GM12878 (cell line): ENCODE results near the gene SFXN5. TPM values are rescaled to one million over a fixed set of nuclear protein-coding genes. Genes with fewer than 3 reads are reported as not detected.

Source experiments
- ATAC-seq: fragments of 200-7000 bp; cut with Tn5 transposase; 3 replicates; pipeline ENCODE4 v1.9.1; 2020; ENCODE audit warnings: mild to moderate bottlenecking, moderate library complexity
- BruUV-seq: library from RNA; stranded (reverse); fragments of 400-500 nt; replicated peaks from 2 replicates; lab custom pipeline; 2021; lab: Mats Ljungman, UMichigan
- CTCF ChIA-PET: fragments of 300-600 bp; sonication (Branson Sonifier 250); formaldehyde crosslinking; extraction: SDS; loops from one replicate; lab custom pipeline; 2021; ENCODE audit warnings: inconsistent platforms; lab: Yijun Ruan, JAX
- POLR2A ChIA-PET: fragments of 350-600 bp; formaldehyde crosslinking; extraction: SDS; loops from one replicate; lab custom pipeline; 2021; ENCODE audit warnings: inconsistent platforms; lab: Charles Lee
- RAD21 ChIA-PET: fragments of 300-600 bp; sonication (Branson Sonifier 250); formaldehyde crosslinking; loops from one replicate; lab custom pipeline; 2023; ENCODE audit warnings: antibody characterized with exemption; ENCODE audit not compliant: unreplicated experiment; lab: Charles Lee
- SMC1A ChIA-PET: fragments of 300-600 bp; sonication (Branson Sonifier 250); formaldehyde crosslinking; loops from one replicate; lab custom pipeline; 2023; ENCODE audit not compliant: unreplicated experiment, uncharacterized antibody; lab: Charles Lee
- DNase-seq: peaks from one replicate; pipeline ENCODE4 v3.0.0-alpha.2; 2011; ENCODE audit warnings: low read depth, low spot score
- FAIRE-seq: peaks from 3 replicates; lab custom pipeline; 2011; peaks lifted over from hg19 to GRCh38; lab: Jason Lieb, UNC
- H2AFZ ChIP-seq: 2 replicates; pipeline ENCODE4 v1.6.0; 2011; ENCODE audit warnings: low read depth, low read length, control low read depth; ENCODE audit not compliant: control insufficient read depth
- H3K27ac ChIP-seq: 2 replicates; pipeline ENCODE4 v1.5.1; 2011; ENCODE audit warnings: control low read depth; ENCODE audit not compliant: control insufficient read depth, insufficient read depth
- H3K27me3 ChIP-seq, 2 experiments: replicated peaks in 1 of 2; 2 replicates each; pipeline versions ENCODE4 v1.6.0 to v1.6.1; 2011; ENCODE audit warnings: low read length in 1 of 2; ENCODE audit not compliant: control insufficient read depth in 2 of 2, insufficient read depth in 2 of 2
- H3K36me3 ChIP-seq, 2 experiments: 2 replicates each; pipeline ENCODE4 v1.5.1; 2011; ENCODE audit warnings: low read length in 1 of 2; ENCODE audit not compliant: control insufficient read depth in 2 of 2, insufficient read depth in 2 of 2
- H3K4me1 ChIP-seq: 2 replicates; pipeline ENCODE4 v1.6.1; 2011; ENCODE audit warnings: mild to moderate bottlenecking, low read length, moderate library complexity, mixed read lengths; ENCODE audit not compliant: control insufficient read depth, insufficient read depth
- H3K4me2 ChIP-seq: 2 replicates; pipeline ENCODE4 v1.6.0; 2011; ENCODE audit warnings: control low read depth; ENCODE audit not compliant: control insufficient read depth, insufficient read depth
- H3K4me3 ChIP-seq: fragments of 200-600 bp; sonication (generic); 2 replicates; pipeline ENCODE4 v1.5.1; 2016
- H3K79me2 ChIP-seq: 2 replicates; pipeline ENCODE4 v1.6.0; 2011; ENCODE audit warnings: low read length; ENCODE audit not compliant: control insufficient read depth, insufficient read depth
- H3K9ac ChIP-seq: 2 replicates; pipeline ENCODE4 v1.8.0; 2011; ENCODE audit warnings: low read length, control low read depth, mixed read lengths; ENCODE audit not compliant: control insufficient read depth, insufficient read depth
- H3K9me3 ChIP-seq: replicated peaks from 3 replicates; pipeline ENCODE4 v1.5.1; 2011; ENCODE audit warnings: mild to moderate bottlenecking, low read length; ENCODE audit not compliant: control insufficient read depth, insufficient read depth
- H4K20me1 ChIP-seq: 2 replicates; pipeline ENCODE4 v1.6.0; 2011; ENCODE audit not compliant: control insufficient read depth, insufficient read depth
- BCL11A ChIP-seq: IDR thresholded peaks from 2 replicates; pipeline ENCODE4 v1.6.1; 2011; ENCODE audit warnings: low read depth, low read length
- CHD2 ChIP-seq: IDR thresholded peaks from 2 replicates; pipeline ENCODE4 v1.6.1; 2011; ENCODE audit warnings: low read depth, low read length, improper control_type of control experiment, borderline replicate concordance
- ETV6 ChIP-seq, 2 experiments: fragments of 450-650 bp in 1 of 2; IDR thresholded peaks in 1 of 2; conservative IDR thresholded peaks in 1 of 2; 2 replicates each; pipeline ENCODE4 v1.6.1; 2014; ENCODE audit warnings: antibody characterized with exemption in 1 of 2, borderline replicate concordance in 1 of 2, low read depth in 1 of 2, mild to moderate bottlenecking in 1 of 2, moderate library complexity in 1 of 2
- HDAC2 ChIP-seq: fragments of 200-600 bp; sonication (generic); IDR thresholded peaks from 2 replicates; pipeline ENCODE4 v1.6.1; 2017
- IKZF2 ChIP-seq, 2 experiments: fragments of 450-650 bp; IDR thresholded peaks; 2 replicates each; pipeline ENCODE4 v1.6.1; 2017; ENCODE audit warnings: mild to moderate bottlenecking in 2 of 2, moderate library complexity in 2 of 2
- JUNB ChIP-seq: IDR thresholded peaks from 2 replicates; pipeline ENCODE4 v1.6.1; 2016; ENCODE audit warnings: antibody characterized with exemption, mild to moderate bottlenecking
- KDM1A ChIP-seq: fragments of 200-600 bp; sonication (generic); IDR thresholded peaks from 2 replicates; pipeline ENCODE4 v1.6.1; 2016; ENCODE audit warnings: borderline replicate concordance
- MEF2A ChIP-seq: IDR thresholded peaks from 2 replicates; pipeline ENCODE4 v1.6.1; 2011; ENCODE audit warnings: low read depth, mild to moderate bottlenecking, low read length, moderate library complexity; ENCODE audit not compliant: insufficient read depth
- NR2F1 ChIP-seq: fragments of 450-650 bp; conservative IDR thresholded peaks from 2 replicates; pipeline ENCODE4 v1.6.1; 2017; ENCODE audit warnings: mild to moderate bottlenecking
- NRF1 ChIP-seq: conservative IDR thresholded peaks from 2 replicates; pipeline ENCODE4 v1.6.1; 2011; ENCODE audit warnings: mild to moderate bottlenecking, low read depth, low read length, improper control_type of control experiment
- SMAD5 ChIP-seq: IDR thresholded peaks from 2 replicates; pipeline ENCODE4 v1.6.1; 2016; ENCODE audit warnings: antibody characterized with exemption, low read depth
- SRF ChIP-seq, 2 experiments: IDR thresholded peaks; 2 replicates each; pipeline ENCODE4 v1.6.1; 2011; ENCODE audit warnings: low read depth in 2 of 2, low read length in 2 of 2, mild to moderate bottlenecking in 1 of 2, moderate library complexity in 1 of 2
- whole genome bisulfite sequencing: methylation state at CpG from one replicate; pipeline ENCODE4 v1.1.6; 2016; ENCODE audit warnings: low lambda C conversion rate; ENCODE audit not compliant: insufficient replicate concordance, insufficient coverage; ENCODE audit errors: missing lambda C conversion rate; 5-methylcytosine and 5-hydroxymethylcytosine counted together
- in situ Hi-C: fragments of 300-500 bp; cut with MboI; formaldehyde crosslinking; loops from 9 replicates; pipeline ENCODE4 v1.14.3; 2018; ENCODE audit warnings: mixed read lengths
- intact Hi-C: fragments of 100-400 bp; cut with micrococcal nuclease; formaldehyde crosslinking; loops from one replicate; pipeline ENCODE4 v1.14.2; 2022; ENCODE audit not compliant: unreplicated experiment
- polyA plus RNA-seq, 11 experiments: library from polyadenylated mRNA; depleted of rRNA in 4 of 11; unstranded in 6 of 11; stranded (reverse) in 5 of 11; fragments of >200 nt; fragmentation: Nextera tagmentation in 4 of 11; fragmentation: Illumina TruSeq in 1 of 11; extraction: Ambion mirVana in 4 of 11; extraction: Trizol in 1 of 11; gene quantifications; 1 replicate in 1 of 11; 2 replicates in 10 of 11; pipeline versions ENCODE4 v1.2.1 to v1.2.3, GENCODE V29; 2011 to 2016; ENCODE audit warnings: inconsistent platforms in 2 of 11, missing spikeins in 2 of 11, low read depth in 1 of 11
- total RNA-seq, 4 experiments: library from RNA; depleted of rRNA in 3 of 4; stranded (reverse); fragments of >200 nt in 3 of 4; fragmentation: Illumina TruSeq in 1 of 4; extraction: Trizol in 1 of 4; gene quantifications; 2 replicates each; pipeline versions ENCODE4 v1.2.1 to v1.2.3, GENCODE V29; 2013 to 2021
- TF ChIP-seq, protein P1 (sequence below): fragments of 450-650 bp; IDR thresholded peaks from 2 replicates; pipeline ENCODE4 v1.6.1; 2016; ENCODE audit warnings: mild to moderate bottlenecking

Gene SFXN5
- total and polyA plus RNA-seq, 10 of the 15 experiments (the other 5 are each of a cell fraction or from before 2014, with no cell fraction given) = 3.3 to 15.9 (median 11.2) TPM

DNA sequence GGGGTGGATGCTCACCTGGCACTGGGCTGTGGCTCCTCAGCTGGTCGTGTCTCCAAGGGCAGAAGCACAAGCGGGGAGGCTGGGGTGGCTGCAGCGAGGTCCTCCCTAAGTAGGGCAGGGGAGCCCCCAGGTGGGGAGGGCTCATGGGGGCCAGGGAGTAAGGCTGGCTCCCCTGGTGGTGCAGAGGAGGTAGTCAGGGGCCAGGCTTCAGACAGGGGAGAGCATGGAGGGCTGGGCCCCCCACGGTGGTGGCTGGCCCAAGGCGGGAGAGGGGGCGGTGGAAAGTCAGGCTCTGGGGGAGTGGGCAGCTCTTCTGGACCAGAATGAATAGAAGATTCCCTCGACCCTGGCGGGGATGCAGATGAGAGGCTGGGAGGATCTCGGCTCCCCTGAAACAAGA is 8.1 kb upstream of the SFXN5 start:
- TF ChIP-seq BCL11A (no peak), CHD2 (no peak), ETV6 (conservative IDR thresholded peaks at IDR 0.05 in 1 of 2, IDR thresholded peaks at IDR 0.05 in 1 of 2; ENCODE audit: borderline replicate concordance in 1 of 2, low read depth in 1 of 2) (no peak), SMAD5 (no peak), NR2F1 (no peak)
- Histone ChIP-seq H3K4me3 (no peak overlapping the region), H3K4me1 (no peaks in the 10 kb centered on the region), H2AFZ (no peak overlapping the region), H3K79me2 (no peaks in the 10 kb centered on the region), H4K20me1 (no peaks in the 10 kb centered on the region), H3K36me3 (no peaks in the 10 kb centered on the region), H3K9me3 (no peaks in the 10 kb centered on the region), H3K27ac (no peak overlapping the region), H3K9ac (no peak overlapping the region), H3K4me2 (no peak overlapping the region), H3K27me3 (peaks cover 3 to 9% of the 10 kb centered on the region in 2 experiments; a peak in 3 of 4 replicates)
- no peak for ATAC-seq
- no TSS peak for BruUV-seq
- ChIA-PET POLR2A (no interaction called here), CTCF (interaction anchor here (1.4 kb wide), 1 partner anchor 133 kb away, joined by 3 read pairs; no protein-coding TSS in a partner anchor), SMC1A (no interaction called here), RAD21 (no interaction called here)
- intact Hi-C loops (no loop called here), in situ Hi-C loops (no loop called here)
- DNase-seq = no peak
- no peak for FAIRE-seq
- WGBS = 21% methylated on average over 9 of the region's 9 CpGs

DNA sequence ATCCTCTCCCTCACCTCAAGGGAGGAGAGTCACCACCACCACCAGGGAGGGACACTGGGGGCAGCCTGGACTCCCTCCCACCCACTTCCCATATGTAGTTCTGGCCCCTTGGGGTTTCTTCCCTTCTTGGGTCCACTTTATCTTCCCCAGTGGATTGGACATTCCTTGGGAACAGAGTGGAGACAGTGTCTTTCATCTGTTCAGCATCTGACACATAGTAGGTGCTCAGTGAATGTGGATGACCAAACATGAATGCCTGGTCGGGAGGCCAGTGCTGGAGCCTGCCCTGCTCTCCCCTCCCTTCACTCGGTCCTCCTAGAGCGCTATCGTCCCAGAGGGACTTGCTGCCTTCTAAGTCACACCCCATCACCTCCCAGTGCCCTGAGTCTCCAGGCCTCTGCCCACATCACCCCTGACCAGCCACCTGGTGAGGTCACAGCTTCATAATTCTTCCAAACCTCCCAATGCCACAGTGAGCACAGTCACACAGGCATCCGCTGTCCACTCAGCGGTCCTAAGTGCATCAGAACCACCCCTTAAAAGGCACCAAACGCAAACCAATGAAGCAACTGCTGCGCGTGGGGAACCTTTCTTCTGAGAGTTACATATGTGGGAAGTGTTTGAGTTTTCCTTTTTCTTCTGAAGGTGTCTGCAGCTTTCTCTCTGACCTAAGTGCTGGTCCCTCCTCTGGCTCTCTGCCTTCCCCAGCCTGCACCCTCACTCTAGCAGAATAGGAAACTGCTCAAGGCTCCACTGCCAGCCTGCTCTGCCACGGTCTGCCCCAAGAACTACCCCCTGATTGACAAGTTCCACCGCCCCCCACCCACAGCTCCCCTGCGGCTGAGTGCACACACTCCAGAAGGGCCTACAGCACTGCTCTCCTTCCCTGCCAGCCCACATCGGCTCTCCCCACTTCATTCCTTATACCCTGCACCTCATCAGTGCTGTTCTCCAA is 7.2 kb upstream of the SFXN5 start:
- H3K9me3 ChIP-seq = no peaks in the 10 kb centered on the region
- H4K20me1 ChIP-seq = no peaks in the 10 kb centered on the region
- WGBS = 17% methylated on average over 13 of the region's 13 CpGs
- ChIA-PET RAD21 (no interaction called here), POLR2A (no interaction called here)
- DNase-seq (no peak), ATAC-seq (no peak; the same call in 2 of the 3 replicates)
- H3K36me3 ChIP-seq = no peaks in the 10 kb centered on the region
- H2AFZ ChIP-seq = no peak overlapping the region
- no peak for TF ChIP-seq IKZF2 (IDR thresholded peaks at IDR 0.05)
- TF ChIP-seq SRF (IDR thresholded peaks at IDR 0.05; ENCODE audit: low read depth in 2 of 2, low read length in 2 of 2) = no peak
- TF ChIP-seq JUNB = no peak
- no peak for TF ChIP-seq KDM1A
- TF ChIP-seq, protein P1, sequence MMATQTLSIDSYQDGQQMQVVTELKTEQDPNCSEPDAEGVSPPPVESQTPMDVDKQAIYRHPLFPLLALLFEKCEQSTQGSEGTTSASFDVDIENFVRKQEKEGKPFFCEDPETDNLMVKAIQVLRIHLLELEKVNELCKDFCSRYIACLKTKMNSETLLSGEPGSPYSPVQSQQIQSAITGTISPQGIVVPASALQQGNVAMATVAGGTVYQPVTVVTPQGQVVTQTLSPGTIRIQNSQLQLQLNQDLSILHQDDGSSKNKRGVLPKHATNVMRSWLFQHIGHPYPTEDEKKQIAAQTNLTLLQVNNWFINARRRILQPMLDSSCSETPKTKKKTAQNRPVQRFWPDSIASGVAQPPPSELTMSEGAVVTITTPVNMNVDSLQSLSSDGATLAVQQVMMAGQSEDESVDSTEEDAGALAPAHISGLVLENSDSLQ = no peak
- TF ChIP-seq MEF2A = no peak
- no peak for TF ChIP-seq NRF1
- no peak for TF ChIP-seq HDAC2
- TF ChIP-seq, all 136 proteins: peak for 0
- Histone ChIP-seq H3K27me3 (peaks cover 3 to 9% of the 10 kb centered on the region in 2 experiments; a peak in 3 of 4 replicates), H3K27ac (no peak overlapping the region), H3K9ac (no peak overlapping the region), H3K79me2 (no peaks in the 10 kb centered on the region), H3K4me2 (no peak overlapping the region), H3K4me3 (no peak overlapping the region), H3K4me1 (no peaks in the 10 kb centered on the region)
- FAIRE-seq = no peak
- intact Hi-C loops = no loop called here
- in situ Hi-C loops = no loop called here
- SMC1A ChIA-PET = no interaction called here
- BruUV-seq = no TSS peak
- CTCF ChIA-PET = interaction anchor here (1.4 kb wide), 1 partner anchor 134 kb away, joined by 3 read pairs; no protein-coding TSS in a partner anchor
